ENCODE data around the gene EP300. TPM values are rescaled to one million over a fixed set of nuclear protein-coding genes. Genes with fewer than 3 reads are reported as not detected.

The EP300 gene
- polyA plus RNA-seq, 3 donors: 5.7 to 81.6 (median 16.8) TPM

- peaks cover 31 to 34% of the 10 kb centered on the region in 2 donors for H3K4me1 ChIP-seq (ENCODE audit: control insufficient read depth in 1 of 2, insufficient read depth in 2 of 2, low read length in 2 of 2)
- no peaks in the 10 kb centered on the region for H3K9me3 ChIP-seq (replicated peaks in 1 of 2; ENCODE audit: control insufficient read depth in 1 of 2, insufficient read depth in 1 of 2, low read length in 2 of 2)
- DNase-seq: no peak
- H3K27me3 ChIP-seq (ENCODE audit: control insufficient read depth in 2 of 2, insufficient read depth in 2 of 2, low read length in 2 of 2): no peaks in the 10 kb centered on the region
- Mint-ChIP-seq H3K4me1 (peaks cover 34% of the 10 kb centered on the region), H3K27me3 (ENCODE audit: low read depth in 3 of 3) (peaks cover 0 to 2% (median 1%) of the 10 kb centered on the region in 3 donors), H3K27ac (no peak overlapping the region), H3K36me3 (no peaks in the 10 kb centered on the region), H3K4me3 (no peak overlapping the region), H3K9me3 (no peaks in the 10 kb centered on the region)
- intact Hi-C loops (cut with micrococcal nuclease): no loop called here
- no peaks in the 10 kb centered on the region for H3K36me3 ChIP-seq (replicated peaks in 1 of 2; ENCODE audit: control insufficient read depth in 1 of 2, insufficient read depth in 2 of 2, low read length in 2 of 2)
- H4K20me1 ChIP-seq (ENCODE audit: insufficient read depth, low read length): no peaks in the 10 kb centered on the region
- no peak overlapping the region for H2AFZ ChIP-seq (ENCODE audit: insufficient read depth, low read depth, low read length, poor library complexity, severe bottlenecking)
- WGBS (ENCODE audit: insufficient coverage): 100% methylated on average over 1 of the region's 2 CpGs
- H3K9ac ChIP-seq (ENCODE audit: insufficient read depth, low read length, poor library complexity, severe bottlenecking): no peak overlapping the region
- no peak overlapping the region for H3K4me2 ChIP-seq (replicated peaks; ENCODE audit: extremely low read depth, low read length, poor library complexity, severe bottlenecking)
- no peak for TF ChIP-seq CTCF (IDR thresholded peaks at IDR 0.05)
- no peaks in the 10 kb centered on the region for H3K79me2 ChIP-seq (ENCODE audit: insufficient read depth, low read length)
- no peak overlapping the region for H3K27ac ChIP-seq (ENCODE audit: low read depth in 1 of 2, low read length in 2 of 2)
- H3K4me3 ChIP-seq (replicated peaks in 1 of 3; ENCODE audit: low read depth in 2 of 3, low read length in 3 of 3): no peak overlapping the region
These were observed 41.5 kb upstream of the EP300 start for GRCh38 chr22:41050883-41051282.

DNA sequence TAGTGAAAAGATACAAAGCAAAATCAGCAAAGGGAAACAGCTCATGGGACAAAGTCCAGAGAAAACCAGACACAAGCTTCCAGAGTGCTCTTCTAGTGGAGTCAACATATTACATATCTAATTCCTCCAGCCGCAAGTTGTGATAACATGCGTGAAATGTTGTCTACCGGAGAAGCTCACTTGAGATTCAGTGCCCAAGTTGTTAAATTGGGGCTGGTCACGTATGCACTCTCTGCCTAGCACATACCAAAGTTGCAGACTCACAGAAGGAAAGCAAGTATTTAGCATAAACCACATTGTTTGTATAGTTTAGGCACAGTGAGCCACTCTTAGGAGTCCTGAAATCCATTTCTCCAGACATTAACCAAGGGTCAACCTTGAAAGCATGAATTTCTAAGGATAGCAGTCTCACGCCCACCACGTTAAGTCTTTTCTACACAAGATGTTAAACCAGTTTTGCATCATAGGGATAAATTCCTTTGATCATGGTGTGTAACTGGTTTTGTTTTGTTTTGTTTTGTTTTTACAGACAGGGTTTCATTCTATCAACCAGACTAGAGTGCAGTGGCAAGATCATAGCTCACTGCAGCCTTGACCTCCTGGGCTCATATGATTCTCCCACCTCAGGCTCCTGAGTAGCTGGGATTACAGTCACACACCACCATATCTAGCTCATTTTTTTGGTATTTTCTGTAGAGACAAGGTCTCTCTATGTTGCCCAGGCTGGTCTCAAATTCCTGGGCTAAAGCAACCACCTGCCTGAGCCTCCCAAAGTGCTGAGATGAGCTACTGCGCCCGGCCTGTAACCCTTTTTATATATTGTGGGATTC lies 39.5 kb upstream of the EP300 start:
- peaks cover 0 to 2% (median 1%) of the 10 kb centered on the region in 3 donors for H3K27me3 Mint-ChIP-seq (ENCODE audit: low read depth in 3 of 3)
- DNase-seq: no peak
- H3K9me3 Mint-ChIP-seq: no peaks in the 10 kb centered on the region
- 90% methylated on average over 7 of the region's 8 CpGs for WGBS (ENCODE audit: insufficient coverage)
- Histone ChIP-seq H3K79me2 (ENCODE audit: insufficient read depth, low read length) (no peaks in the 10 kb centered on the region), H3K9me3 (replicated peaks in 1 of 2; ENCODE audit: control insufficient read depth in 1 of 2, insufficient read depth in 1 of 2, low read length in 2 of 2) (no peaks in the 10 kb centered on the region), H3K4me2 (replicated peaks; ENCODE audit: extremely low read depth, low read length, poor library complexity, severe bottlenecking) (no peak overlapping the region), H3K27ac (ENCODE audit: low read depth in 1 of 2, low read length in 2 of 2) (no peak overlapping the region), H3K4me3 (replicated peaks in 1 of 3; ENCODE audit: low read depth in 2 of 3, low read length in 3 of 3) (no peak overlapping the region), H3K27me3 (ENCODE audit: control insufficient read depth in 2 of 2, insufficient read depth in 2 of 2, low read length in 2 of 2) (no peaks in the 10 kb centered on the region), H2AFZ (ENCODE audit: insufficient read depth, low read depth, low read length, poor library complexity, severe bottlenecking) (peak overlapping the region; percentile 33), H3K9ac (ENCODE audit: insufficient read depth, low read length, poor library complexity, severe bottlenecking) (no peak overlapping the region), H4K20me1 (ENCODE audit: insufficient read depth, low read length) (no peaks in the 10 kb centered on the region), H3K36me3 (replicated peaks in 1 of 2; ENCODE audit: control insufficient read depth in 1 of 2, insufficient read depth in 2 of 2, low read length in 2 of 2) (no peaks in the 10 kb centered on the region), H3K4me1 (ENCODE audit: control insufficient read depth in 1 of 2, insufficient read depth in 2 of 2, low read length in 2 of 2) (peaks cover 19 to 21% of the 10 kb centered on the region in 2 donors)
- peaks cover 19% of the 10 kb centered on the region for H3K4me1 Mint-ChIP-seq
- no peak for TF ChIP-seq CTCF (IDR thresholded peaks at IDR 0.05)
- intact Hi-C loops (cut with micrococcal nuclease): no loop called here
- peak overlapping the region in 2 of 7 donors; percentile 9 to 36 for H3K27ac Mint-ChIP-seq
- no peaks in the 10 kb centered on the region for H3K36me3 Mint-ChIP-seq
- no peak overlapping the region for H3K4me3 Mint-ChIP-seq
